Sigmoid colon (tissue), 4 donors: Measurements from ENCODE around the gene CCDC93.

Experiments used
- CTCF ChIP-seq, 4 experiments: fragments of 450-650 bp in 3 of 4; fragments of 200-600 bp in 1 of 4; IDR thresholded peaks; one replicate each; pipeline ENCODE4 v1.5.1; 2016 to 2019; ENCODE audit warnings: antibody characterized with exemption in 4 of 4, mild to moderate bottlenecking in 3 of 4, moderate library complexity in 2 of 4
- POLR2A ChIP-seq, 2 donors: fragments of 450-650 bp; IDR thresholded peaks; one replicate each; pipeline ENCODE4 v1.6.1; 2016; ENCODE audit warnings: antibody characterized with exemption in 2 of 2, mild to moderate bottlenecking in 2 of 2, moderate library complexity in 2 of 2
- POLR2AphosphoS5 ChIP-seq, 4 donors: sonication (generic); formaldehyde crosslinking; IDR thresholded peaks; one replicate each; pipeline ENCODE4 v1.6.1; 2017; ENCODE audit warnings: antibody characterized with exemption in 4 of 4

GRCh38 chr2:118058951-118059350 lies 45.1 kb upstream of the CCDC93 start:
- TF ChIP-seq CTCF (IDR thresholded peaks at IDR 0.05), result no peak
- no peak for TF ChIP-seq POLR2AphosphoS5 (IDR thresholded peaks at IDR 0.05)
- no peak for TF ChIP-seq POLR2A (IDR thresholded peaks at IDR 0.05)
